ENCODE results near the gene TMEM236.

Gene TMEM236

DNA sequence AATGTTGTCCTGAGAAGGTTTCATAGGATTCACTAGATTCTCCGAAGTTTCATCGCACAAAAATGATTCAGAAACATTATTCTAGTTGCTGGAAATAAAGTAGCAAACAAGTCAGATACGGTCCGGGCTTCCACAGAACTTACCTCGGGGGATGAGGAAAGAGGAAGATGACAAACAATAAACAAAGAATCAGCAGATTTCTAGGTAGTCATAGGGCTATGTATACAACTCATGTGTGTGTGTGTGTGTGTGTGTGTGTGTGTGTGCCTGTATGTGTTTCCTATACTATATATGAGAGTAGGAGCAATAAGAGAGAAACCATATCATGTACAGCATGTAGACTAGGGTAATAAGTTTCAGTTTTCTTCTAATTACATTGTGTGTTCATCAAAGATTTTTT, 16.5 kb downstream of the TMEM236 start:
- TF ChIP-seq SIN3A (IDR thresholded peaks at IDR 0.05; ENCODE audit: borderline replicate concordance, insufficient read depth, low read length) (no peak), FOXP2 (optimal IDR thresholded peaks at IDR 0.05; ENCODE audit: borderline replicate concordance, extremely low read depth, extremely low read length, insufficient read depth) (no peak), POLR2AphosphoS5 (IDR thresholded peaks at IDR 0.05; ENCODE audit: low read depth, low read length) (no peak), TAF1 (IDR thresholded peaks at IDR 0.05; ENCODE audit: borderline replicate concordance, insufficient read depth, low read length) (no peak)
- TF ChIP-seq, protein P1, sequence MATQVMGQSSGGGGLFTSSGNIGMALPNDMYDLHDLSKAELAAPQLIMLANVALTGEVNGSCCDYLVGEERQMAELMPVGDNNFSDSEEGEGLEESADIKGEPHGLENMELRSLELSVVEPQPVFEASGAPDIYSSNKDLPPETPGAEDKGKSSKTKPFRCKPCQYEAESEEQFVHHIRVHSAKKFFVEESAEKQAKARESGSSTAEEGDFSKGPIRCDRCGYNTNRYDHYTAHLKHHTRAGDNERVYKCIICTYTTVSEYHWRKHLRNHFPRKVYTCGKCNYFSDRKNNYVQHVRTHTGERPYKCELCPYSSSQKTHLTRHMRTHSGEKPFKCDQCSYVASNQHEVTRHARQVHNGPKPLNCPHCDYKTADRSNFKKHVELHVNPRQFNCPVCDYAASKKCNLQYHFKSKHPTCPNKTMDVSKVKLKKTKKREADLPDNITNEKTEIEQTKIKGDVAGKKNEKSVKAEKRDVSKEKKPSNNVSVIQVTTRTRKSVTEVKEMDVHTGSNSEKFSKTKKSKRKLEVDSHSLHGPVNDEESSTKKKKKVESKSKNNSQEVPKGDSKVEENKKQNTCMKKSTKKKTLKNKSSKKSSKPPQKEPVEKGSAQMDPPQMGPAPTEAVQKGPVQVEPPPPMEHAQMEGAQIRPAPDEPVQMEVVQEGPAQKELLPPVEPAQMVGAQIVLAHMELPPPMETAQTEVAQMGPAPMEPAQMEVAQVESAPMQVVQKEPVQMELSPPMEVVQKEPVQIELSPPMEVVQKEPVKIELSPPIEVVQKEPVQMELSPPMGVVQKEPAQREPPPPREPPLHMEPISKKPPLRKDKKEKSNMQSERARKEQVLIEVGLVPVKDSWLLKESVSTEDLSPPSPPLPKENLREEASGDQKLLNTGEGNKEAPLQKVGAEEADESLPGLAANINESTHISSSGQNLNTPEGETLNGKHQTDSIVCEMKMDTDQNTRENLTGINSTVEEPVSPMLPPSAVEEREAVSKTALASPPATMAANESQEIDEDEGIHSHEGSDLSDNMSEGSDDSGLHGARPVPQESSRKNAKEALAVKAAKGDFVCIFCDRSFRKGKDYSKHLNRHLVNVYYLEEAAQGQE (IDR thresholded peaks at IDR 0.05; ENCODE audit: insufficient read depth in 1 of 2, low read depth in 2 of 2, low read length in 2 of 2): no peak

DNA sequence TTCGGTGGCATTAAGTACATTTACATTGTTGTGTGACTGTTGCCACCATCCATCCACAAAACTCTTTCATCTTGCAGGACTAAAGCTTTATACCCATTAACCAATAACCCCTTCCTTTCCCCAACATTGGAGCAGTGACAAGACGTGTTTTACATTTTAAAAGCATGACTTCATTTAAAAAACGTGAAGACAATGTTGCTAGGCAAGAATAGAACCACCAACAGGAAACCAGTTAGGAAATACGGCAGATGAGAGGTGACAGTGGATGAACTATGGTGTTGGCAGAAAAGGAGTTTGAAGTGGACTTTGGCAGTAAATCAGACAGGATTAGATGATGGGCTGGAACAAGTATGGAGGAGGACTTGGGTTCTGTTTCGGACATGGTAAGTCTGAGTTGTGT, 17.0 kb downstream of the TMEM236 start:
- TF ChIP-seq FOXP2 (optimal IDR thresholded peaks at IDR 0.05; ENCODE audit: borderline replicate concordance, extremely low read depth, extremely low read length, insufficient read depth) (no peak), SIN3A (IDR thresholded peaks at IDR 0.05; ENCODE audit: borderline replicate concordance, insufficient read depth, low read length) (no peak), TAF1 (IDR thresholded peaks at IDR 0.05; ENCODE audit: borderline replicate concordance, insufficient read depth, low read length) (no peak), POLR2AphosphoS5 (IDR thresholded peaks at IDR 0.05; ENCODE audit: low read depth, low read length) (no peak)

DNA sequence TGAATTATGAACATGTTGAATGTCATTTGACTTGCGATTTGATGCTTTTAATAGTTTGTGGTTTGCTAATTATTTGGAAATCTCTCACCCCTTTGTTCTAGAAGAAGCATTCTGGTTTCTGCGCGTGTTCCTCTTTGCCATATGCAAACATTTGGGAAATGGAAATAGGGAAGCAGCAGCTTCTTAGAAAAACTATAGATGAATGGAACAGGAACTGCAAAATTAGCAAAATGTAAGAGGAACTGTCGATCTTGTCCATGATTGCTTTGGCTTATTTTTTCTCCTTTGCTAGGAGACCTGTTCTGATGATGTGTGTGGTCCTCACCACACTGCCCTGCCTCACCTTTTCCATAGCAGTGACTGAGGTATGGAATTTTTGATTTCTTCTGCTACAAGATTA, 19.0 kb downstream of the TMEM236 start:
- no peak for TF ChIP-seq FOXP2 (optimal IDR thresholded peaks at IDR 0.05; ENCODE audit: borderline replicate concordance, extremely low read depth, extremely low read length, insufficient read depth)
- no peak for TF ChIP-seq SIN3A (IDR thresholded peaks at IDR 0.05; ENCODE audit: borderline replicate concordance, insufficient read depth, low read length)
- TF ChIP-seq TAF1 (IDR thresholded peaks at IDR 0.05; ENCODE audit: borderline replicate concordance, insufficient read depth, low read length): no peak
- no peak for TF ChIP-seq POLR2AphosphoS5 (IDR thresholded peaks at IDR 0.05; ENCODE audit: low read depth, low read length)
- TF ChIP-seq, protein P1 (IDR thresholded peaks at IDR 0.05; ENCODE audit: insufficient read depth in 1 of 2, low read depth in 2 of 2, low read length in 2 of 2): no peak

DNA sequence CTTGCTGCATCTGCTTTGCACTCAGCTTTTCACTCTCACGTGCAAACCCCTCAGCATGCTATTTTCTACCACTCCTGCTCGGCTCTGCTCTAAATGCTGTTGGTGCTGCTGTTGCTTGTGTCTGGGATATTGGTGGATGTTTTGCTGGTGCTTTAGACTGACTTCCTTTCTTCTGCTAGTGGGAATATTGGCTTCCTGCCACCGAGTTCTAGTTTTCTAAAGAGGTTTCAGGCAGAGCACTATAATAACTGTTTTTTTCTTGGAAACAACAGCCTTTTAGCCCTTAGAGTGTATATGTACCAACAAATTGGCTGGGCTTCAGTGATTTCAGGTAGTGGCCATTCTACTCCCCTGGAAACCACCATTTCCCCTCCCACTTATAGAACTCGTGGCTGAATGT, 27.8 kb downstream of the TMEM236 start:
- TF ChIP-seq FOXP2 (optimal IDR thresholded peaks at IDR 0.05; ENCODE audit: borderline replicate concordance, extremely low read depth, extremely low read length, insufficient read depth) (no peak), POLR2AphosphoS5 (IDR thresholded peaks at IDR 0.05; ENCODE audit: low read depth, low read length) (no peak), SIN3A (IDR thresholded peaks at IDR 0.05; ENCODE audit: borderline replicate concordance, insufficient read depth, low read length) (no peak), TAF1 (IDR thresholded peaks at IDR 0.05; ENCODE audit: borderline replicate concordance, insufficient read depth, low read length) (no peak)
- TF ChIP-seq, protein P1 (IDR thresholded peaks at IDR 0.05; ENCODE audit: insufficient read depth in 1 of 2, low read depth in 2 of 2, low read length in 2 of 2): no peak

DNA sequence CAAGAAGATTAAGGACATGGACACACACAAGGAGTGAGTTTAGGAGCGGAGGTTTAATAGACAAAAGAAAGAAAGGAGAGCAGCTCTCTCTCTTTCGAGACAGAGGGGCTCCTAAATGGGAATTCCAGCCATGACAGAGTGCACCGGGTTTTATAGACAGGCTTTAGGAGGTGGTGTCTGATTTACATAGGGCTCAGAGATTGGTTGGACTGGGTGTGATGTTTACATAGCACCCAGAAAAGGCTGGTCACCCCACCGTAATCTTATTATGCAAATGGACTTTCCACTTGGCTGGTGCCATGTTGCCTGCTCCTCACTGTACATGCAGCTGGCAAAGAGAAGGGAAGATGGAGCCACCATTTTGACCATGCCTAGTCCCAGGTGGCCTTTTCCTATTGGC, 28.7 kb downstream of the TMEM236 start:
- TF ChIP-seq FOXP2 (optimal IDR thresholded peaks at IDR 0.05; ENCODE audit: borderline replicate concordance, extremely low read depth, extremely low read length, insufficient read depth) (no peak), TAF1 (IDR thresholded peaks at IDR 0.05; ENCODE audit: borderline replicate concordance, insufficient read depth, low read length) (no peak), POLR2AphosphoS5 (IDR thresholded peaks at IDR 0.05; ENCODE audit: low read depth, low read length) (no peak), SIN3A (IDR thresholded peaks at IDR 0.05; ENCODE audit: borderline replicate concordance, insufficient read depth, low read length) (no peak)
- TF ChIP-seq, protein P1 (IDR thresholded peaks at IDR 0.05; ENCODE audit: insufficient read depth in 1 of 2, low read depth in 2 of 2, low read length in 2 of 2): no peak

Data from PFSK-1 (cell line).